Measurements from ENCODE around the gene KIF21B. TPM values are rescaled to one million over a fixed set of nuclear protein-coding genes. Genes with fewer than 3 reads are reported as not detected.

Gene KIF21B
- total RNA-seq, 1 donor from 2014 or later = 1.6 TPM

DNA sequence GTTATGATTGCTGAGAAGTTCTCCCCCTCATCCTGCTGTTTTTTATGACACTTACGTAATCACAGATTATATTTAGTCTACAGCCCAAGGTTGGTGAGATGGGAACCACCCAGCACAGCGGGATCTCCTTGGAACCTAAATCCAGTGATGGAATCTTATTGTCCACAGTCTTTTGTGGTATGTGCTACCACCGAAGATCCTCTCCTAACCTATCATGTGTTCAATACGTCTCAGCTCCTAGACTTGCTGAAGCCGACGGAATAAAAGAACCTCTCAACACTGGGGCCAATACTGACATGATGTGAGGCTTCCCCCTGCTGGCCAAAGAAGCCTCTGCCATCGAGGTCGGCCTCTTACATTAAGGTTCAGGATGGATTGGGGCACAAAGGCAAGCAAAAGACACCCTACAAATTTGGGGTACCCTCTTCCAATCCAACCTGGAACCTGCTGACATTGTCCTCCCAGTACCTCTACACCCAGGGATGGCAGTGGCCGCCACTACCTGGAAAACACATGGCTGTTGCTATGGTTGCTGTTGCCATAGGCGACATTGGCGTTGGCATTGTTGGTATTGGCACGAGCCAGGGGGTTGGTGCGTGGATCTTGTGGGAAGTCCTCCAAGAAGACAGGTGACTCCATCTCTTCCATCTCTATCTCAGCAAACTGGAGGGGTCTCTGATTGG lies 19.4 kb upstream of the KIF21B start:
- peak; percentile 64 for DNase-seq

GRCh38 chr1:201041011-201041410 lies 17.5 kb upstream of the KIF21B start:
- DNase-seq = no peak

DNA sequence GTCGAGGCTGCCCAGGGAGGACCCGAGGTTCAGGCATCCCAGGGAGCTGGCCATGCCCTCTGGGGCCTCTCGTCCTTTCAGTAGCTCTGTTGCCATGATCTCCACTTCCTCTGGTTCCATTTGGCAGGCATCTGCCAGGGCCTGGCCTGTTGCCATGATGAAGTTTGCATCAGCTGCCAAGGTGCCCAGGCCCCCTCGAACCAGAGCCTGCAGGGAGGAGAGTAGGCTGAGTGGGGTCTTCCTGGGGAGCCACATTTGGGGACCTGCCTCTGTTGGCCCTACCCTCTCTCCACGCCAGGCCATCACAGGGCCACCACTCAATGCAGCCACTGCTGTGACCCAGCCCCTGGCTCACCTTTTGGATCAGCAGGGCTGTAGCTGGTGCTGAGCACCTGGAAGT lies 16.4 kb upstream of the KIF21B start:
- no peak for DNase-seq

DNA sequence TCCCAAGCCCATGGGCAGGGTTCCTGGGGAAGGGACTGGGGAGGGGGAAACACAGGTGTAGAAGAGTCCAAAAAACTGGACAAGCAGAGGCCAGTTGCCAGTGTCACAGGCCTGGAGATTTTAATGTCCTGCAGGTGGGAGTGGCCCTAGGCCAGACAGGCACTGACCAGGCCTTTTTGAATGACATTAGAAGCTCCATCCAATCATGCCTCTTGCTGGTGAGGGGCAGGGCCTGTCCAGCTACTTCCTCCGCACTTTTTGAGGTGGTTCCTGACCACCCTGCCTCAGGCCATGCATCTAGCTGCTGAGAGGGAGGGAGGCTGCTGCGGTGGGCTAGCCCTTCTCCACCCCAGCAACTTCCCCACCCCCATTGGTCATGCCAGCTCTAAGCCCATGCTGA lies 15.9 kb upstream of the KIF21B start:
- DNase-seq = no peak

DNA sequence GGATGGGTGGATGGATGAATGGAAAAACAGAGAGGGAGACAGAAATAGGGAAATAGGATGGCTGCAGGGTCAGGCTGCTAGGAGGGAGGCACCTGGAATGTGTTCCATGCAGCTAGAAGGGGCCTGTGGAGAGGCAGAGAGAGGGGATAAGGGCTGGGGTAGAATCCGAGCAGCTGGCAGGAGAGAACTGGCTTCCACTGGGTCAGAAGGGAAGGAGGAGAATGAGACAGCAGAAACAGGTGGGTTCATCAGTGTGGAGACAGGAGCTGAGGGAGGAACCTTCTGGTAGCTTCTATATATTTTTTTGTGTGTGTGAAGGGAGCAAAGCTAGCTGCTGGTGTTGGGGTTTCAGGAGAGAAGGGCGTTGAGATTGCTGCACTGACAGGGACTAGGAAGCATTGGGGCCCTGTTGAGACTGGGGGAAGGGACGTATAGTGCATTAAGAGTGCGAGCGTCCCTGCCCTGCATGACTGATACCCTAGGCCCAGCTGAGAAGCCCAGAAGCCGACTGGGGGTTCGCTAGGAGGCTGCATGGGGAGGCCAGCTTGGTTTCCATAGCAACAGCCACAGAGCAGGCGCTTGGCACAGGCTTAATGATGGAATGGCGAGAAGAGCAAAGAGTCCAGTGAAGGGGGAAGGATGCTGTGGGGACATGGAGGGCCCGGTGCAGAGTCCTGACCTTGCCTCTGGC lies 14.8 kb upstream of the KIF21B start:
- no peak for DNase-seq

DNA sequence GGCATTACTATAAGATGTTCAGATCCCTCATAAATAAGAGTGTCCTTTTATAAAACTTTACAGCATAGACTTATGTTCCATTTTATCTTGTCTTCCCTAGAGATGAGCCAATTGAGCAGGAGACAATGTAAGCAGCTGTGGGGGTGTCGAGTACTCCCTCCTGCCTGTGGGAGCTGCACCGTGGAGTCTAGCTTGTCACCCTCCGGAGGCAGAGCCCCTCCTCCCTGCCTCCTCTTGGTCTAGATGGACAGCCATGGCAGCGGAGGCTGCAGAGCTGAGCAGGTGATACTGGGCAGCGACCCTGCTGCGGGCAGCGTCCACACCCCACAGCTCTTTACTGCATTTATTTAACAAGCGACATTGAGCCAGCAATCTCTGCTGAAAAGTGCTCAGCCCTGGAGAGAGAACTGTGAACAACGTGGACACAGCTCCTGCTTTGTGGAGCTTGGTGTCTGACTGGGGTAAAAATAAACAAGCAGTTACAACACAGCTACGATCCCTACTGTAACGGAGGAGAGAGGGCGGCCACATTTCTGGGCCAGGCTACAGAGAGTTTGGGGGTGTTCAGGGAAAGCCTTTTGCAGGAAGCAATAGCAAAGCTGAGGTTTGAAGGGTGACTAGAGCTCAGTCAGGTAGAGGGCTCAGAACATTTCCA lies 12.8 kb upstream of the KIF21B start:
- no peak for DNase-seq

- no peak for DNase-seq
These were observed 11.2 kb upstream of the KIF21B start for GRCh38 chr1:201034671-201035070.

DNA sequence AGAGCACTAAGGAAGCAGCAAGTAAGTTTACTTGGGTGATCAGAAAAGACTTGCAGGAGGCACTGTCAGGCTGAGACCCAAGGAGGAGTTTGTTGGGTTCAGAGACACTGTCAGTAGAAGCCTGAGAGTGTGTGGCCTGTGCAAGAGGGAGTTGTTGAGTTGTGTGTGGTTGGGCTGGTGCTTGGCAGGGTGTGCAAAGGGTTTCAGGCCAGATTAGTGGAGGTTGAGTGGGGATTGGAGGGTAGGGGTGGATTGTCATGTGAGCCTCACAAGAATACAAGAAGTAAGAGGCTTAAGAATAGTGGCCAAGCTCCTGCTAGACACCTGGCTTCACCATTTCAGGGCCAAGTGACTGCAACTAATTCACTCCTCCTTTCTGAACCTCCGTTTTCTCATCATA lies 8.9 kb upstream of the KIF21B start:
- no peak for DNase-seq

- DNase-seq = no peak
These were observed 5.0 kb upstream of the KIF21B start for GRCh38 chr1:201028461-201028889.

DNA sequence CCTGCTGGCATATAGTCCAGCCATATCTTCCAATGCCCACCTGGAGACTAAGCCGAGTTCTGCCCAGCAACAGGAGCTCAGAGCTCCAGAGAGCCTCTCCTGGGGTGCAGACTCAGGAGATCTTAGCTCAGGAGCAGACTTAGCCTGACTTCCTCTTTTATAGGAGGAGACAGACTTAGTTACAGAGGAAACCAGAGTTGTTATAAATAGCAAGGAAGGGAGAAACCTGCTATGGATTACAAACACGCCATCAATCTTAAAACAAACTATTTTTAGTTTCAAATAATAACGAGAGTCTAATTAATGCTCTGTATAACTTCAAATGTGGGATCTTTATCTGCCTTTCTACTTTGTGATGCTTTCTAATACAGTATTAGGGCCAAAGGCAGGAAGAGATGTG lies 3.3 kb upstream of the KIF21B start:
- DNase-seq = no peak

GRCh38 chr1:201026234-201026633 lies 2.7 kb upstream of the KIF21B start:
- no peak for DNase-seq

DNA sequence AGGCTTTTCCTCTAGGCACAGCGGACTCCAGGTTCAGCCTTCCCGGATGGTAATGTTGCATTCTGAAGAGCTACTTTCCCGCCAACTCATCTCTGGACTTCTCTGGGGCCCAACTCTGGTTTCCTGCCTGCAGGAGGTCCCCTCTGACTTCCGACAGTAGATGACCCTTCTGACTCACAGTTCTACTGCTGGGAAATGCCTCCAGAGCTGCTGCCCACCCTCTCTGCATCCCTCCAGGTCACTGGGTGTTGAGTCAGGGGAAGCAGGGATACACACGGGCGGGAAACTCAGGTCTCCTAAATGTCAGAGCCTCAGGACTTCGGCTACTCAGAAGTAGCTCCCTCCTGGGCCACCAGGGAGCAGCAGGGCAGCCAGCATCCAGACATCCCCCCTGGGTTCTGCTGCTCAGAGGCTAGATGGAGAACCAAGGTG lies 2.1 kb upstream of the KIF21B start:
- DNase-seq = no peak

DNA sequence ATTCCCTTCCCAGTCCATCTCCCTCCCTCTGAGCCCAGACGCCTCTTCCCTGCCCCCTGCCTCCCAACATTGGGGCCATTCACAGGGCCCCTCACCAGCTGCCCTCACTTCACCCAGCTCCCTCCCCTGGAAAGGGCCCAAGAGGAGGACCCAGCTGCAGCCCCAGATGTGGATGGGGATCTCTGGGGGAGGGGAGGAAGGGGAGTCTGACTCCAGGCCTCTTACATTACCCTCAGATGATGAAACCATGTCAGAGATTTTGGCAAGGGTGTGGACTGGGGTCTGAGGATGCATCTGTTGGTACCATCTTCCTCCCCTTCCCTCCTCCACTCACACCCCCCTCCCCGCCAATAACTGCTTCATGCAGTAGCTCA lies 1.1 kb upstream of the KIF21B start:
- no peak for DNase-seq

- DNase-seq = no peak
These were observed 558 bp upstream of the KIF21B start for GRCh38 chr1:201023920-201024624.

DNA sequence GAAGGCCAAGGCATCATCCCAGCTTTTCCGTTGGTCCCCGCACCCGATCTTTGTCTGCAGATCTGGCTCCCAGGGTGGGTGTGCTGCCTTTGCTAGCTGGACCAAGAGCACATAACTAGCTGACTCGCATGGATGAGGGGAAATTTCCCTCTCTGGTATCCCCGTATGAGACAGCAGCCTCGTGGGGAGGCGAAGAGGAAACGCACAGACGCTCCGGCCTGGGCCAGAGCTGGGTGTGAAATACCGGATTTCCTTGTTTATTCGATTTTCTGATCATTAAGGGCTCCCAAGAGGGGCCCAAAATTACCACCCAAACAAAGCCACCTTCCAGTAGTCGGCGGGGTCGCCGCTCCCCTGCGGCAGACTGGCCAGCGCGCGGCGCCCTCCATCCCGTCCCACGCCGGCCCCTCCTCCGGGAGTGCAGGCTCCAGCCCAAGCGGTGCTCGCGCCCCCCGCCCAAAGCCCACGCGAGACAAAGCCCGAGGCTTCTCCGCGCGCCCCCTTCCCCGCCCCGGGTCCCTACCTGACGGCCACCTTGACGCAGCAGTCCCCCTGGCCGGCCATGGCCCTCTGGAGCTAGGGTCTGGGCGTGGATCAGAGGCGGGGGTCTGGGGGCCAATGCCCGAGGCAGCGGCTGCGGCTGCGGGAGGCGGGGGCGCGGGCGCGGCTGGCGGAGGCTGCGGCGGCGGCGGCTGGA lies 546 bp downstream of the KIF21B start:
- DNase-seq = no peak

DNA sequence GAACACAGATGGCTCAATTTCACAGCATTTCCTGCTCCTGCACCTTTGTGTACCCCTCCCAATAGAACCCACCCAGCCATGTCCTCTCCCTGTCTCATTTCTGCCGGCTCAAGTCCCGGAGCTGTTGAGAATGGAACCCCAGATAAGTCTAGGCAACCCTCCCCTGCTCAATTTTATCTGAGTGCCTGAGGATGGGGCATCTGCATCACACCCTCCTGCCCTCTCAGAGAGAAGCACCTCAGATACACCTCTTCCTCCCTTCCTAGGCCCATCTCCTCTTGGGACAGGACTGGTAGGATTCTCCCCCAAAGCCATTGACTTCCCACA lies 1.1 kb downstream of the KIF21B start:
- DNase-seq = no peak

GRCh38 chr1:201021630-201022492 lies 1.7 kb downstream of the KIF21B start:
- DNase-seq = no peak

GRCh38 chr1:201020721-201021629 lies 2.5 kb downstream of the KIF21B start:
- no peak for DNase-seq

- no peak for DNase-seq
These were observed 3.4 kb downstream of the KIF21B start for GRCh38 chr1:201020040-201020591.

All from skin of body (tissue), 2 donors.